HG03342 (cell line): Measurements from ENCODE around the gene MYOM3.

Experiments
- ATAC-seq: cut with Tn5 transposase; IDR thresholded peaks from one replicate; pipeline ENCODE4 v1.9.1; 2021; ENCODE audit warnings: mild to moderate bottlenecking, moderate library complexity; ENCODE audit not compliant: unreplicated experiment

MYOM3 gene

DNA sequence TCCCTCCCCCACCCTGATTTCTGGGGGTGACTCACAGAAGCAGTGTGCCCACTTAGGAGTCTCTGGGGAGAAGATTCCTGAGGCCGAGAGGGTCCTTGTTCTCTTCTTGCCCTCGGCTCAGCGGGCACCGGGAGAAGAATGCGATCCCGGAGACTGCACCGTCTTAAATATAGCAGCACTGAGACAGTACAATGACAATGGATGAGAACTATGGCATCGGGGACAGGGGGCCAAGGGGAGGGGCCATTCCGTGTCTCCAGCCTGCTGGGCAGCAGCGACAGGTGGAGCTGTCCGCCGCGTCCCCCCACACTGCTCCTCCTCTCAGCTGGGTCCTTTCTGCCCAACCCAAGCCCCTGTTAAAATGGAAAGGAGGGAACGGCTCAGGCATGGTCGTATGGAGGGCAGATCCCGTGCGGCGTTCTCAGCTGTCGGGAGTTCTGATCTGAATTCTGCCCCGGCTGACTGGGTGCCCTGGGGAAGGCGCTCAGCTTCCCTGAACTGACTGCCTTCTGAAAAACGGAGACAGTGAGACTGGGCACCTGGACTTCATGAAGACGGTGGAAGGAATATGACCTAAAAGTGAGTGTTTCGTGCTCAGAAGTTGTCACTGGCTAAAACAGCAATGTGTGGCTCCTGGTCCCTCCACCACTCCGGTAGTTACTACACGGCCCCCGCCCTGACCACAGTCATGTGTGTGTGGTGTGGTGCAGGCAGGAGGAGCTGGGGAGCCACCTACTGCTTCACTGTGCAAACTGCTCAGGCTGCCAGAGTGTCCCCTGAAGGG is at the start of gene MYOM3:
TSS of gene MYOM3 (minus strand) at position 140 of the 784 bp plus-strand sequence. CDS start 3,499 bp downstream, outside the sequence.
- ATAC-seq, result no peak

DNA sequence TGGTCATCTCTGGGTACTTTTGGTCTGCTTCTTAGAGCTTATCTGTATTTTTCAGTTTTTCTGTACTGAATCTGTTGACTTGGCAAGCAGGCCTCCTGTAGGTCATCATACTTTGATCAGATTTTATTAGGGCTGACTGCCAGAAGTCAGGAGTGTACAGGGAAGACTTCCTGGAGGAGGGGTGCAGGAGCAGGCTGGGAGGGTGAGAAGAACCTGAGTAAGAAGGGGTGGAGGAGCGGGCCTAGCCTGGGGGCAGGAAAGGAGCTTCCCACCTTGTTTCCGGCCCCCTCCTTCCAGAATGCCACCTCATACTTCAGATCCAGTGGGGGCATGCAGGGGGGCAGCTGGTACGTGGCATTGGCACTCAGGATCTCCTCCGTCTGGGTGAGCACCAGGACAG is 49.3 kb upstream of the MYOM3 start:
- ATAC-seq, result no peak

DNA sequence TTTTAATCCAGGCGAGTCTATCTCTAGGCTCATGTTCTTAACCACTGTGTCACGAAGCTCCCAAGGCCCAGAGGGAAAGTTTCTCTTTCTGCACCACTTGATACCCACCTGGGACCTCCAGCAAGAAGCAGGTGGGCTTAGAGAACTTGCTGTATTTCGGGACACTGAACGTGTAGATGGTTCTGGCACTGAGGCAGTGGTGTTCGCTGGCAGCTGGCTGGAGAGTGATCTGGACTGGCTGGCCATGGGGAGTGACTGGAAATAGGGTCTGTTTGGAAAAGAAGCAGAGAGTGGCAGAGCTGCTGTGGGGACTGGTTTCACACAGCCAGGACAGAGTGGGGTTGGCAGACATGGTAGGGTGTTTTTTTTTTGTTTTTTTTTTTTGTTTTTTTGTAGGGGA is 47.4 kb upstream of the MYOM3 start:
- no peak for ATAC-seq

DNA sequence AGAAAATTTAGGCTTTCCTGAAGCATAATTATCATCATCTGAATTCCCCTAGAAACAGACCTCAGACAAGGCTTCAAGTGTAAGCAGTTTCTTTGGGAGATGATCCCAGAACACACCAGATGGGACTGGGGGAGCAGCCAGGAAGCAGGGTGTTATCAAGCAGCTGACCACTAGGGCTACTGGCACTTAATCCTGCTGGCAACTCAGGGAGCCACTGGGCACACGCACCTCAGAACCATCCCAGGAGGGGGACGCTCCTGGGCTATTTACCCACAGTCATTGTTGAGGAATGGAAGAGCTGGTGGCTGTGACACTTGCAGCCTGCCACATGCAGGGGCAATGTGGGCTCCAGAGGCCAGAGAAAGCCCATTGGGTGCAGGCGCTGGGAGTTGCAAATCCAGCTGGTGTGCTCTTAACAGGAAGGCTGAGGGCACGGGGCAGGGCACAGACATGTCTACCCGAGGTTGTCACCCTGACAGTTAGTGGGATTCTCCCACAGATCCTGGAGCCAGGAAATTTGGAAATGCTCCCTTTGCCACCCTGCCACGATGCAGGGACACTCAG is 46.1 kb upstream of the MYOM3 start:
- ATAC-seq, result no peak

DNA sequence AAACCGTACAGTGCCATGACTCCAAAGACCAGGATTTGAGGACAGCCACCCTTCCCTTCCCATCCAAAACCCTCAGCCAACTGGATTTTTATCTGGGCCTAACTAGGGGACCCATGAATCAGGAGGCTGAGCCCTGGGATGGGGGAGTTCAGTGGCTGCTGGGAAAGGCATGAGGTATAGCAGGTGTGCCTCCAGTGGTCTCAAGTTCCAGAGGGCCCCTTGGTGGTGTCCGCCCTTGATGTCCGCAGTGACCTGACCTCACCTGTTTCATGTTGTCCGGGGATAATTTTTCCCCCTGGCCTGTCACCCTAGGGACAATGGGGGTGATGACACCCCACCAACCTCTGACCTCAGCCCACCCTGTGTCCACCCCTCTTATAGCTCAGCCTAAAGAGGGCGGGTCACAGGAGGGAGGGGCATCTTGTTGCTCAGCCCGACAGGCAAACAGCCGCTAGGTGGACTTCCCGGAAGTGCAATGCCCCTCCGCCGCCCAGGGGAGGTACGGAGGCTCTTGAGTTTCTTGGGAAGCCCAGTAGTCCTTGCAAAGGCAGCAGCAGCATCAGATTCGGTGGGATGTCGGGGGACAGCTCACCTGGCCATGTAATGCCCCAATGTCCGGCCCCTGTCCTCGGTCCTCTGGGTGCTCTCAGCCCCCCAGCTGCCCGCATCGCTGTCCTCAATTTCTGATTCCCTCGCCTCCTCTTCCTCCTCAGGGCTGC is 44.8 kb upstream of the MYOM3 start:
- no peak for ATAC-seq

DNA sequence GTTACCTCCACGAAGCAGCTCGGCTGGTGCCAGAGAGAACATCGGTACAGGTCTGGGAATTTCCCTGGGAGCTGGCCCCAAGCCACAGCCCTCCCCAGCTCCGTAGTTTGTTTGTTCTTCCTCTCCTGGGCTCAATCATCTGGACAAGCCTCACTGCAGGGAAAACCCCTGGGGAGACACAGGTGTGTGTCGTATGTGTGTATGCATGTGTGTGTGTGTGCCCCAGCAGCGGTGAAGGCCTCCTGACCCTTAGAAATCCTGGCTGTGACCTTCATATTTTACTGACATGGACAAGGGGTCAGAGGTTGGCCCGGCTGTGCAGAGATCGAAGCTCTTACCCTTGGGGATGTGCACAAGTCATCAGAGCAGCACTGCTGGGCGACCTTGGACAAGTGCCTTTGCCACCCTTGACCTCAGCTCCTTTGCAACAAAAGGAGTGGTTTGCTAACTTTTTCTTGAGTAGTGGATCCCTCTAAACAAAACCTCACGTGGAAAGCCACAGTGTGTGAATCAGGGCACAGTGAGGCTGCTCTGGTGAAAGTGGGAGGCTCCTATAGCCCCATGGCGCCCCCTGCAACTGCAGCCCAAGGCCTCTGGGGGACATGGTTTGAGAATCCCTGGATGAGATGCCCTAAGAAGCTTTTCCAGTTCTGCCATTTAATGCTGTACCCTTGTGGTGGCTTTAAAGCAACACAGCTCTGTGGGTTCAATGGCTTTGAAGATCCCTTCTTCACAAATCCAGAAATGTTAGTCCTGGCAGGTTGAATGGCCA is 43.3 kb upstream of the MYOM3 start:
- no peak for ATAC-seq

DNA sequence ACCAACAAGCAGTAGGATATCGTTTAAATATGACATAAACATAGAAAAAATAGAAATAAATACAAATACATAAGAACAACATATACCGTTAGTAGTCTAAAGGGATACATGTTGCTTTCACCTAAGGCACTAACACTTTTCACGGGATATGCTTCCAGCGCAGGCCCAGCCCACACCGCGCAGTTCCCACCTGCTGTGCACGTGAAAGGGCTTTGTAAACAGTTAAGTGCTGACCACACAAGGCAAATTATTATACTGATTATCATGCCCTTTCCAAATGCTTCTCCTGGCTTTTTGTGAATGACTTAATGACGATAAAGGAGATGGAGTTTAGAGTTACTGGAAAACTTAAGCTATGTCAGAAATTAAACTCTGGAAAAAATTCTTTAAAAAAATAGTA is 42.3 kb upstream of the MYOM3 start:
- no peak for ATAC-seq

DNA sequence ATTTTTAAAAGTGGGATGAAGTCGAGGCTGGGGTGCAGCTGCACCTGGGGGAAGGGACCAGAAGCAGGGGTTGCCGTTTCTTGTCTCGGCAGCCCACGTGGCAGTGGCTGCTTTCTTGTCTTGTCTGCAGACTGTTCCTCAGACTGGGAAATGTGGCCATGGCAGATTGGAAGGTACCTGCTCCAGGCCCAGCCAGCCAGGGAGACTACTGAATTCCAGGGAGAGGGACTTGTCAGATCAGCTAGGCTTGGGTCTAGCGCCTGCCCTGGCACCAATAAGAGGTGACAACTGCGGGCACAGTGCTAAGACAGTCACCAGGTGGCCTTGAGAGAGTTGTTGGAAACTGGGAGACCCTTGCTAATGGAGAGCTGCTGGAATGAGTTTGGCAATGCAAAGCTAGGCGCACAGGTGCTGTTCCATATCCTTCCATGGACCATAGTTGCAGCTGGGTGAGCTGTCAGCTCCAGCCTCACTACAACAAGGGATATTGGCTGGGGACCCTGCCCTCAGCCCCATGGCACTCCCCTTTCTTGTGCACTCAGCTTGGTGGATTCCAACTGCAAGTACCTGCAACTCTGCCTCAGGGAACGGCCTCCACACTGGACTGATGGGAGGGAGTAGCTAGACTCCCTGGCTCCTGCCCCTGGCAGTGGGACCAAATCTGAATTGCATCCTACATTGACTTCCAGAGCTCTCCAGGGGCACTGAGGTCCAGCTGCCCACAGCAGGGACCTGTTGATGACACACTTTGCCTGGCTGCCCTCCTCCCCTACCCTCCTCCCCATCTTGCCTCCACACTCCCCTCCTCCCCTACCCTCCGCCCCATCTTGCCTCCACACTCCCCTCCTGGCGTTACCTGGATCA is 40.9 kb upstream of the MYOM3 start:
- ATAC-seq, result no peak

DNA sequence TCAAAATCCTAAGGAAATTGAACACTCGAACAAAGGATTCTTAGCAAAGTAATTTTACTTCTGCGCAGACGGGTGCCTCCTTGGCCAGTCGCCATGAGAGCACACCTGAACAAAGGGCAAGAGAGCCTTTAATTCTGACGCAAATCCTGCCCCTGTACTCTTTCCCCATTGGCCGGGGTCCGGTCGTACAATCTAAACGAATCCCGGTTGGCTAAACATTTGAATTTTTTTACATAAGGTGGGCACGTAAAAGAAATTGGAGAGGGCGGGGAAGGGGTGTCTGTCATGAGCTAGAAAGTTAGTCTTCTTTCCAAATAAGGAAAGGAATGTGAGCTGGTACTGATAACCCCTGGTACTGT is 39.2 kb upstream of the MYOM3 start:
- ATAC-seq, result no peak

DNA sequence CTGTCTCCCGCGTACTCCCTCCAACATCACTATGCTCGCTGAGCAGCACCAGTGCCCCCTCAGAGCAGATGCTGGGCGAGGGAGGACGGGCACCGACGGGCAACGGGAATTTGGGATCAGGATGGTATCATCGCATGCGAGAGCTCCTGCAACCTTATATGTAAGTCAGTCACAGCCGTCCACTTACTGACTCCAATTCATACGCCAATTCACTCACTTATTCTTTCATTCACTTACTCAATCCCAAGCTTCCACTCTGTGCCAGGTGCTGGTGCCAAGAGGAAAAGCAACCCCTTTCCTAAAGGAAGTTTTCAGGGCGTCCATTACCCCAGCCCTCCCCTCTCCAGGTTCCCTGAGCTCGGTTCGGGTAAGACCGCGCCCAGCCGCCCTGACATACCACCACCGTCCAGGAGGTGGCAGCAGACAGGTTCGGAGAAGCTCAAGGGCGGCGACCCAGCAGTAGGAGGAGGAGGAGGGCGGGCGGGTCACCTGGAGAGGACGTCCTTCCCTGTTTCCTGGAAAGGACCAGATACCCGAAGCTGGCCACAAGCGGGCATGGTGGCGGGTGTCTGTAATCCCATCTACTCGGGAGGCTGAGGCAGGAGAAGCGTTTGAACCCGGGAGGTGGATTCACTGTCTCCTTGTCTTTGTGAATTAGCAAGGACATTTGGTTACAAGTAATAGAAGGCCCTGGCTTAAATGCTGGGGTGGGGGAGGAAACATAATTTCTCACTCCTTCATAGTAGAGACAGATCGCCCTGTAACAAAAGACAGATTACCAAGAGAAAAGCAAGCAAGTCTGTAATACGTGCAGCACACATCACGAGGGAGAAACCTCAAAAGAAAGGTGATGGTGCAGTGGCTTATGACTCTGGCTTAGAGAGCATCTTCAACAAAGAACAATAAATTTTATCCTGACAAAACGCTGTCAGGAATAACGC is 38.6 kb upstream of the MYOM3 start:
- peak; percentile 61 for ATAC-seq

DNA sequence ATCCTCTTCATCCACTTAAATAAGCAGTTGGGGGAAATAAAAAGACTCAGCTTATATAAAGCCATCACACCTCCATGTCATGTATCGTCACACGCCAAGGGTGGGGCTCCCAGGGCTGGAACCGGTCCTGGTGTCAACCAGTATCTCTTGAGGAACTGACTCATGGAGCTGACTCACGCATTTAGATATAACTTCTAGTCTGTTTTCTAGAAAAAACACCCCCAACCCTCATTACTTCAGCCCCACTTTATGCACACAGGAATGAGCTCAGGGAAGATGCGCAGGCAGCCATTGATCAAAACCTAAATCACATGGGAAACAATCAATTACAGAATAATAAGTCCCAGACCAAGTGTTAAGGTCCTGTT is 37.9 kb upstream of the MYOM3 start:
- no peak for ATAC-seq

DNA sequence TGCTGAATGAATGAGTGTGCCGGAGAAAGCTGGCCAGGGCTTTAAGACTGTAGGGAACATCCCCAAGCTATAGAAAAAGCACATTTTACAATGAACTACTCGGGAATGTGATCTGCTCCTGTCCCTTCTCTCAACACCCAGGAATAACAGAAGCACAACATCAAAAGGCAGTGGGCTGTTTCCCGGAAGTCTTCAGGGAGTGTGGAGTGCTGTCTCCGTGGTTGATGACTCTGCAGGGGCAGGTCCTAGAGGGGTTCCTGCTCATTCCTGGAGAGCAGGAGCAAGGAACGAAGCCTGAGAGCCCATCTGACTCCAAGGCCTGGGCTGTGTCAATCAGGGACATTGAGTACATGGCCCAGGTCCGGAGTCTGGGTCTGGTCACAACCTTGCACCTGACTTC is 35.9 kb upstream of the MYOM3 start:
- ATAC-seq, result no peak

DNA sequence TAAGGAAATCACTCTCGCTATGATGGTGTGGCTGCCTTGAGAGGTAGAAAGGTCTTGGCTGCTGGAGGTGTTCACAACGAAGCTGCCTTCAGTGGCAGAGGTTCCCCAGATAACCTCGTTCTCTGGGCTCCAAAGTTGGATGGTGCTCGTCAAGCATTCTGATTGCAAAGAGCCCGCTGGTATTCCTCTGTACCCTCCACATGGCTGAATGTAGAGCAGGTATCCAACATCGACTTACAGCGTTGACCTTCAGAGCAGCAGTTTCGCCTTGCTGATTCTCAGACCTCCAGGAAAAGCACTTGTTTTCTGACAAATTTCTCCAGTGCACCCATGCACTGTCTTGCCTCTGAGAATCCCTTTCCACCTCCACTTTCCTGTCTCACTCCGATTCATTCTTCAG is 35.3 kb upstream of the MYOM3 start:
- no peak for ATAC-seq

DNA sequence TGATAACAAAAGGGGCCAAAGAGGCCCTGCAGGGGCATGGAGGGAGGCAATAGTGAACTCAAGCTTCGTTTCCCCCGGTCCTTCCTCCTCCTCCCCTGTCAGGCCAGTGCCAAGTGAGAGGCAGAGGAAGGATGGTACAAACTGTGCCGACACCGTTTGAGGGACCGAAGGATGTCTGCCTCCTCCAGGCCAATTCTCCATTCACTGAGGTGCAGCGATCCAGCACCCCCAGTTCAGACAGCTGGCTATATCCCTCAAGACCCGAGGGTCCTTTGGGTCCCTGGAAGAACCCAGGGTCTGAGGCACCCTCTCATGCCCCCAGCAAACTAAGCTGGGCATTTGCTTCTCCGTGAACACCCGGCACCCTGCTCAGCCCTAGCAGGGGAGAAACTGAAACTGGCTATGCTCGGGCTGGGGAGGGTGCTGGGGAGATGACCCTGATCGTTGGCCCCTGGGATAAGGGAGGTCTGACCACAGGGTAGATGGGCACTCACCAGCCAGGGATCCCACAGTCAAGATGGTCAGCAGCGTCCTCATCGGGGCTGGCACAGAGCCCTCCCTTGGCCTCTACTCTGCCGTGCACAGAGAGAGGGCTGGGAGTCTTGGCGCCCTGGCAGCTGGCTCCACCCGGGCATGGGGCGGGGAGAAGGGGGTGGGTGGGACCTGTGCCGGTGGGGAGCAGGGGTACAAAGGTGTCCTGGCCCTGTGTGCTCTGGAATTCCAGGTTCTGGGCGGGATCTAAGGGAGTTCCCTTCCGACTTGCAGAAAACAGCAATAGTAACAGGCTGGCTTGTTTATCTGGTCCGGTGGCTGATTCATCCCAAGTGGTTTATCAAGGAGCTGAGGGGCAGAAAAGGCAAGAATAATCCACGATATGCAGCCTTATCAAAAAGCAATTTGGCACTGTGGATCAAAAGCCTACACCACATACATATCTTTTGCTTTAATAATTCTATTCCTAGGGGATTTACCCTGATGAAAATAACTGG is 30.9 kb upstream of the MYOM3 start, which contains the start of gene IL22RA1:
TSS of gene IL22RA1 (minus strand) at position 595 of the 989 bp plus-strand sequence. CDS start at position 537, 58 bp downstream.
- no peak for ATAC-seq

DNA sequence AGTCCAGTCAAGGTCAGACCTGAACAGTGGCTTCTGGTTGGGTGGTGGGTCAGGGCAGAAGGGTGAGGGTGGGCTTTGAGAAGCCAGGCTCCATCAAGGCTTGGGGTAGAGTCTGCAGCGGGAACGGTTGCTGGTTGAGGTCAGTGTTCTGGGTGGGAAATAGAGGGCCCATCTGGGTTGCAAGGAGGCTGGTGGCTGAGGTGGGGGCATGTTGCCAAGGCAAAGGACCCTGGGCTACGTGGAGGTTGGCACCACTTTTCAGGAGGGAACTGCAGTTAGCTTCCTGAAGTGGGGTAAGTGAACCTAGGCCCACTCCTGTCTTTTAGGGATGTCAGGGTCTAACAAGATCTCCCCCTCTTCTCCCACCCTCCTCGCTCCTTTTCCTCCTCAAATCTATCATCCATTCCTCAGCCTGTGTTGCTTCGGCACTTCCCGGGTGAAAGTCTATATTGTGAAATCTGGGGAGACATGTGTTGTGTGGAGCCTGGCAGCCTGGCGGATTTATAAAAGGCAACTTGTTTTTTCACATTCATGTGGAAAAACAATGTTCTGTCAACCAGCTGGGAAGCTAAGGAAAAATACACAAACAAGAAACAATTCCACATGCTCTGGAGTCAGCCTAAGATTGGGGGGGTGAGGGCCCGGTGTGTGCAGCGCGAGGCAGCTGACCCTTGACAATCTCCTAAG is 29.5 kb upstream of the MYOM3 start:
- ATAC-seq, result no peak

DNA sequence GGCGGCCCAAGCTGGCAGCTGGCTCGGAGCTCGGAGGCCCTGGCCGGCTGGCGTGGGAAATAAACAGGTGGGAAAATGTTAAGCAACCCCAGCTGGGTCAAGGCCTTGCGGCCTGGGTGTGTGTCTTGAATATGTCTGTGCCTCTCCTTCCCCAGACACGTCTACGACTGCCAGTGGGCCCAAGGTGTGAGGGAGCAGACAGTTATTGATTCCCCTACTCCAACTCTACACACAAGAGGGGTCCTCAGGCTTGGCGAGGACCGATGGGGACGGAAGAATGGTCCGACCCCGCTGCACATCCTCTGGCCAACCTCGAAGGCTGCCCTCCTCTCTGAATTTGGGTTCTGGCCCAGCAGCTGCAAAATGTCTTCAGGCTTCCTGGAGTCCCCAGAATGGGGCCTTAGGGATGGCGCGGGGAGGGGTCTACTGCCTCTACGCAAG is 28.8 kb upstream of the MYOM3 start:
- no peak for ATAC-seq

DNA sequence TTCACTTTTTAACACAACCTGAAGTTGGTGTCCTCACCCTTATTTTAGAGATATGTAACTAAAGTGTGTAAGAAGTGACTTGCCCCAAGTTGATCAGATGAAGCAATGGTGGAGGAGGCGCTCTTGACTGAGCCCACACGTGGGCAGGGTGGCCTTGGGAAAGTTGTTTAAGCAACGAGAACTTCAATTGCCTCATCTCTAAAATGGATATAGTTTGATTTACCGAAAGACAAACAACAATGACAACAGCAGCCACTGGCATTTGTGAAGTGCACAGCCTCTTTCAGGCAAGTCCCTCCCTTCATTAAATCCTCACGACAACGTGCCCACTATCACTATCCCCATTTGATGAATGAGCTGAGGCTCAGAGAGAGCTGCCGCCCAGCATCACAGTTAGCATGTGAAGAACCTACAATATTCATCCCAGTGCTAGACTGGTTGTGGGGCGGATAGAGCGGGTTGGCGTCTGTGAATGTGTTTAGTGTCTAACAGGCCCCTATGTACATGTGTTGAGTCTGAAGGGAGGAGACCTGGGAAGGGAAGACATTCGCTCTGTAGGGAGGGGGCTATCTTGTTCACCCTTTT is 28.0 kb upstream of the MYOM3 start:
- no peak for ATAC-seq
